ENCODE data around the gene PHETA2. TPM values are rescaled to one million over a fixed set of nuclear protein-coding genes. Genes with fewer than 3 reads are reported as not detected.

The PHETA2 gene
- total and polyA plus RNA-seq, 2 of the 13 experiments (the other 11 are each of a cell fraction or from before 2014, with no cell fraction given), result 0.07 TPM; not detected in 1

GRCh38 chr22:42090596-42091454 is 16.8 kb downstream of the PHETA2 start, which contains the start of gene NDUFA6 (continued):
- TF ChIP-seq ZNF710 (CRISPR knock-in tag; IDR thresholded peaks at IDR 0.05; ENCODE audit: borderline replicate concordance), result peak; percentile 62; the same call in 1 of the 2 replicates
- TF ChIP-seq ZNF256 (CRISPR knock-in tag; conservative IDR thresholded peaks at IDR 0.05), result peak; percentile 82; the same call in 1 of the 2 replicates
- peak; percentile 47; the same call in 1 of the 2 replicates for TF ChIP-seq ZNF205 (CRISPR knock-in tag; IDR thresholded peaks at IDR 0.05)
- TF ChIP-seq ZNF549 (CRISPR knock-in tag; IDR thresholded peaks at IDR 0.05), result peak; percentile 83; the same call in 1 of the 2 replicates
- no peak for TF ChIP-seq PRPF4 (IDR thresholded peaks at IDR 0.05; ENCODE audit: low read depth, low read length, poor library complexity, severe bottlenecking)
- TF ChIP-seq ATF7-NPFF (CRISPR knock-in tag; IDR thresholded peaks at IDR 0.05; ENCODE audit: low read depth), result peak; percentile 45; the same call in 1 of the 2 replicates
- TF ChIP-seq ZBTB40 (IDR thresholded peaks at IDR 0.05), result no peak
- TF ChIP-seq ZBTB40 (CRISPR knock-in tag; IDR thresholded peaks at IDR 0.05), result peak; percentile 22; the same call in 1 of the 2 replicates
- peak; percentile 92 for TF ChIP-seq RBFOX2 (IDR thresholded peaks at IDR 0.05; ENCODE audit: low read depth, low read length)
- no peak for TF ChIP-seq NONO (IDR thresholded peaks at IDR 0.05)
- TF ChIP-seq NONO (CRISPR knock-in tag; conservative IDR thresholded peaks at IDR 0.05), result peak; percentile 75
- TF ChIP-seq ZC3H4 (CRISPR knock-in tag; IDR thresholded peaks at IDR 0.05; ENCODE audit: borderline replicate concordance), result no peak
- no peak; the same call in 1 of the 2 replicates for TF ChIP-seq ZBTB7A (CRISPR knock-in tag; IDR thresholded peaks at IDR 0.05)
- peak; percentile 43; the same call in 1 of the 2 replicates for TF ChIP-seq CHD2 (IDR thresholded peaks at IDR 0.05; ENCODE audit: low read depth, low read length)
- peak; percentile 37; the same call in 1 of the 2 replicates for TF ChIP-seq ZNF335 (CRISPR knock-in tag; IDR thresholded peaks at IDR 0.05)
- no peak for TF ChIP-seq RFX1 (IDR thresholded peaks at IDR 0.05)
- TF ChIP-seq ZNF580 (CRISPR knock-in tag; IDR thresholded peaks at IDR 0.05; ENCODE audit: borderline replicate concordance, low read depth), result peak; percentile 14; the same call in 1 of the 2 replicates
